ENCODE results near the gene DYNC2I2. TPM values are rescaled to one million over a fixed set of nuclear protein-coding genes. Genes with fewer than 3 reads are reported as not detected.
"Not testable (repeated sequence)": the region's sequence is repeated elsewhere in the genome, so short reads cannot be mapped to it uniquely, and the experiment has no call there.

DYNC2I2 gene
- total RNA-seq, 1 experiment from 2014 or later: 437 TPM

- no peak for DNase-seq (ENCODE audit: low spot score)
Observed at GRCh38 chr9:128617943-128618342, 38.7 kb downstream of the DYNC2I2 start.

- DNase-seq (ENCODE audit: low spot score): no peak
Observed at GRCh38 chr9:128615571-128615970, 41.1 kb downstream of the DYNC2I2 start.

- no peak for DNase-seq (ENCODE audit: low spot score)
Observed at GRCh38 chr9:128614728-128615127, 41.9 kb downstream of the DYNC2I2 start.

GRCh38 chr9:128611600-128612394, 44.9 kb downstream of the DYNC2I2 start:
- no peak for DNase-seq (ENCODE audit: low spot score)

- no peak for DNase-seq (ENCODE audit: low spot score)
Observed at GRCh38 chr9:128610897-128611296, 45.8 kb downstream of the DYNC2I2 start.

- no peak for DNase-seq (ENCODE audit: low spot score)
Observed at GRCh38 chr9:128607642-128608350, 48.9 kb downstream of the DYNC2I2 start.

GRCh38 chr9:128603697-128604096, 53.0 kb downstream of the DYNC2I2 start:
- DNase-seq (ENCODE audit: low spot score): no peak

GRCh38 chr9:128600099-128600498, 56.5 kb downstream of the DYNC2I2 start:
- DNase-seq (ENCODE audit: low spot score): no peak

- no peak for DNase-seq (ENCODE audit: low spot score)
Observed at GRCh38 chr9:128595471-128595870, 61.2 kb downstream of the DYNC2I2 start.

GRCh38 chr9:128593856-128594255, 62.8 kb downstream of the DYNC2I2 start:
- DNase-seq (ENCODE audit: low spot score): no peak

- DNase-seq (ENCODE audit: low spot score): no peak
Observed at GRCh38 chr9:128593039-128593438, 63.6 kb downstream of the DYNC2I2 start.

- DNase-seq (ENCODE audit: low spot score): no peak
Observed at GRCh38 chr9:128588581-128589233, 67.9 kb downstream of the DYNC2I2 start.

GRCh38 chr9:128587453-128587852, 69.2 kb downstream of the DYNC2I2 start:
- DNase-seq (ENCODE audit: low spot score): no peak

GRCh38 chr9:128586934-128587333, 69.7 kb downstream of the DYNC2I2 start:
- not testable (repeated sequence) for DNase-seq (ENCODE audit: low spot score)

GRCh38 chr9:128585155-128585554, 71.5 kb downstream of the DYNC2I2 start:
- not testable (repeated sequence) for DNase-seq (ENCODE audit: low spot score)

Other genes starting within 250 kb of the DYNC2I2 start
- gene CERCAM, start 236.0 kb downstream of the DYNC2I2 start, total RNA-seq (2014; rRNA removed; shearing (Covaris generic)): 0.25 TPM in 1 of 2 replicates, not detected in the other
- gene ODF2, start 200.8 kb downstream of the DYNC2I2 start, total RNA-seq (2014; rRNA removed; shearing (Covaris generic)): 34.2 and 36.0 TPM in 2 replicates
- 28.4 and 33.9 TPM in 2 replicates for gene GLE1, start 152.1 kb downstream of the DYNC2I2 start, total RNA-seq (2014; rRNA removed; shearing (Covaris generic))
- 192 and 203 TPM in 2 replicates for gene SPTAN1, start 104.3 kb downstream of the DYNC2I2 start, total RNA-seq (2014; rRNA removed; shearing (Covaris generic))
- 403 and 420 TPM in 2 replicates for gene SET, start 32.4 kb upstream of the DYNC2I2 start, total RNA-seq (2014; rRNA removed; shearing (Covaris generic))
- gene PKN3, start 45.7 kb upstream of the DYNC2I2 start, total RNA-seq (2014; rRNA removed; shearing (Covaris generic)): 17.9 and 18.7 TPM in 2 replicates
- gene ZDHHC12, start 67.3 kb upstream of the DYNC2I2 start, total RNA-seq (2014; rRNA removed; shearing (Covaris generic)): 160 and 195 TPM in 2 replicates
- gene ZER1, start 115.1 kb upstream of the DYNC2I2 start, total RNA-seq (2014; rRNA removed; shearing (Covaris generic)): 17.2 and 18.5 TPM in 2 replicates
- 24.0 and 25.4 TPM in 2 replicates for gene TBC1D13, start 130.4 kb upstream of the DYNC2I2 start, total RNA-seq (2014; rRNA removed; shearing (Covaris generic))
- 52.1 and 70.8 TPM in 2 replicates for gene ENDOG, start 161.7 kb upstream of the DYNC2I2 start, total RNA-seq (2014; rRNA removed; shearing (Covaris generic))
- gene SPOUT1, start 172.9 kb upstream of the DYNC2I2 start, total RNA-seq (2014; rRNA removed; shearing (Covaris generic)): 97.6 and 121 TPM in 2 replicates
- 10.4 and 11.8 TPM in 2 replicates for gene KYAT1, start 225.1 kb upstream of the DYNC2I2 start, total RNA-seq (2014; rRNA removed; shearing (Covaris generic))
- gene LRRC8A, start 225.3 kb upstream of the DYNC2I2 start, total RNA-seq (2014; rRNA removed; shearing (Covaris generic)): 39.5 and 43.2 TPM in 2 replicates

Data from HT-29 (cell line).